GM23338 (cell line): ENCODE measurements around the gene LGALS3. TPM values are rescaled to one million over a fixed set of nuclear protein-coding genes. Genes with fewer than 3 reads are reported as not detected.

Source experiments
- ATAC-seq: fragments of 200-7000 bp; cut with Tn5 transposase; 3 replicates; pipeline ENCODE4 v1.9.1; 2020
- DNase-seq: peaks from one replicate; pipeline ENCODE4 v3.0.0-alpha.2; 2015; ENCODE audit warnings: low spot score
- H2AFZ ChIP-seq: fragments of 200-600 bp; sonication (generic); 2 replicates; pipeline ENCODE4 v1.8.0; 2016; ENCODE audit warnings: antibody characterized with exemption, mild to moderate bottlenecking, moderate library complexity
- H3F3A ChIP-seq: fragments of 200-600 bp; sonication (generic); replicated peaks from 2 replicates; pipeline ENCODE4 v1.8.0; 2017; ENCODE audit warnings: antibody characterized with exemption, mixed run types, low read depth
- H3K27ac ChIP-seq: fragments of 200-600 bp; sonication (generic); 2 replicates; pipeline ENCODE4 v1.6.1; 2016; ENCODE audit warnings: low read depth
- H3K27me3 ChIP-seq: fragments of 200-600 bp; sonication (generic); 2 replicates; pipeline ENCODE4 v1.8.0; 2016; ENCODE audit warnings: mild to moderate bottlenecking, mixed run types, moderate library complexity; ENCODE audit not compliant: insufficient read depth
- H3K36me3 ChIP-seq: fragments of 200-600 bp; sonication (generic); 2 replicates; pipeline ENCODE4 v1.8.0; 2016; ENCODE audit warnings: mild to moderate bottlenecking; ENCODE audit not compliant: insufficient read depth
- H3K4me1 ChIP-seq: fragments of 200-600 bp; sonication (generic); 2 replicates; pipeline ENCODE4 v1.8.0; 2016; ENCODE audit warnings: mild to moderate bottlenecking, moderate library complexity; ENCODE audit not compliant: insufficient read depth
- H3K4me2 ChIP-seq: fragments of 200-600 bp; sonication (generic); 2 replicates; pipeline ENCODE4 v1.7.1; 2017; ENCODE audit warnings: mixed run types
- H3K4me3 ChIP-seq: fragments of 200-600 bp; sonication (generic); 2 replicates; pipeline ENCODE4 v1.6.1; 2016; ENCODE audit warnings: mixed run types
- H3K79me2 ChIP-seq: fragments of 200-600 bp; sonication (generic); replicated peaks from 2 replicates; pipeline ENCODE4 v1.8.0; 2017; ENCODE audit warnings: mild to moderate bottlenecking; ENCODE audit not compliant: insufficient read depth
- H3K9me2 ChIP-seq: fragments of 200-600 bp; sonication (generic); 2 replicates; pipeline ENCODE4 v1.8.0; 2017; ENCODE audit not compliant: insufficient read depth
- H4K20me1 ChIP-seq: fragments of 200-600 bp; sonication (generic); replicated peaks from 2 replicates; pipeline ENCODE4 v1.8.0; 2017; ENCODE audit warnings: mild to moderate bottlenecking; ENCODE audit not compliant: insufficient read depth
- H3K27ac Mint-ChIP-seq: 2 replicates; pipeline ENCODE4 v1.8.0; 2020; ENCODE audit warnings: inconsistent platforms, mild to moderate bottlenecking, moderate library complexity, mixed read lengths
- H3K27me3 Mint-ChIP-seq: 3 replicates; pipeline ENCODE4 v1.8.0; 2022; ENCODE audit warnings: low read depth, mild to moderate bottlenecking, moderate library complexity, mixed read lengths, inconsistent platforms; ENCODE audit not compliant: insufficient read depth, poor library complexity
- H3K36me3 Mint-ChIP-seq: 3 replicates; pipeline ENCODE4 v1.8.0; 2021; ENCODE audit warnings: low read depth, mild to moderate bottlenecking, inconsistent platforms, moderate library complexity, mixed read lengths
- H3K4me1 Mint-ChIP-seq: 3 replicates; pipeline ENCODE4 v1.8.0; 2020; ENCODE audit warnings: mild to moderate bottlenecking, inconsistent platforms, mixed read lengths
- H3K4me3 Mint-ChIP-seq: 3 replicates; pipeline ENCODE4 v1.8.0; 2021; ENCODE audit warnings: moderate library complexity, mild to moderate bottlenecking, inconsistent platforms, mixed read lengths
- H3K9me3 Mint-ChIP-seq: 3 replicates; pipeline ENCODE4 v1.8.0; 2020; ENCODE audit warnings: moderate library complexity, mild to moderate bottlenecking, inconsistent platforms, mixed read lengths
- CREB1 ChIP-seq: fragments of 250-450 bp; sonication (Bioruptor Pico); IDR thresholded peaks from 2 replicates; pipeline ENCODE4 v1.5.0; 2020; ENCODE audit warnings: low read depth, mild to moderate bottlenecking, moderate library complexity
- CTCF ChIP-seq, 2 experiments: fragments of 200-600 bp in 1 of 2; sonication (generic) in 1 of 2; conservative IDR thresholded peaks; 2 replicates each; pipeline versions ENCODE4 v1.5.1 to v1.6.1; 2016 to 2017; ENCODE audit warnings: antibody characterized with exemption in 2 of 2, low read depth in 2 of 2, mild to moderate bottlenecking in 2 of 2, moderate library complexity in 1 of 2
- ETS1 ChIP-seq: IDR thresholded peaks from 2 replicates; pipeline ENCODE4 v1.6.1; 2016; ENCODE audit warnings: antibody characterized with exemption
- EZH2 ChIP-seq: fragments of 200-600 bp; sonication (generic); IDR thresholded peaks from one replicate; pipeline ENCODE4 v1.8.0; 2017; ENCODE audit warnings: antibody characterized with exemption, mild to moderate bottlenecking, low read depth; ENCODE audit not compliant: unreplicated experiment
- EZH2phosphoT487 ChIP-seq: fragments of 200-600 bp; sonication (generic); IDR thresholded peaks from one replicate; pipeline ENCODE4 v1.8.1; 2018; ENCODE audit warnings: antibody characterized with exemption; ENCODE audit not compliant: unreplicated experiment
- JUNB ChIP-seq: IDR thresholded peaks from one replicate; pipeline ENCODE4 v1.6.1; 2016; ENCODE audit warnings: antibody characterized with exemption; ENCODE audit not compliant: unreplicated experiment
- NANOG ChIP-seq: IDR thresholded peaks from 2 replicates; pipeline ENCODE4 v1.6.1; 2016; ENCODE audit warnings: antibody characterized with exemption, borderline replicate concordance
- POLR2AphosphoS5 ChIP-seq: IDR thresholded peaks from 2 replicates; pipeline ENCODE4 v1.6.1; 2016; ENCODE audit warnings: antibody characterized with exemption, low read depth
- REST ChIP-seq: IDR thresholded peaks from one replicate; pipeline ENCODE4 v1.6.1; 2018; ENCODE audit warnings: antibody characterized with exemption; ENCODE audit not compliant: unreplicated experiment
- STAT1 ChIP-seq: IDR thresholded peaks from one replicate; pipeline ENCODE4 v1.6.1; 2016; ENCODE audit warnings: antibody characterized with exemption; ENCODE audit not compliant: unreplicated experiment
- ZNF114 ChIP-seq: fragments of 250-450 bp; sonication (Bioruptor Pico); IDR thresholded peaks from 2 replicates; pipeline ENCODE4 v1.5.0; 2020; ENCODE audit warnings: mild to moderate bottlenecking, moderate library complexity
- ZNF331 ChIP-seq: fragments of 250-450 bp; sonication (Bioruptor Pico); IDR thresholded peaks from 2 replicates; pipeline ENCODE4 v1.5.0; 2020; ENCODE audit warnings: low read depth, mild to moderate bottlenecking, moderate library complexity
- ZNF462 ChIP-seq: fragments of 250-450 bp; sonication (Bioruptor Pico); IDR thresholded peaks from 2 replicates; pipeline ENCODE4 v1.5.0; 2020; ENCODE audit warnings: mild to moderate bottlenecking, moderate library complexity
- polyA plus RNA-seq: library from polyadenylated mRNA; unstranded; fragments of >200 nt; fragmentation: Nextera tagmentation; extraction: Ambion mirVana; gene quantifications from 2 replicates; pipeline ENCODE4 v1.2.1, GENCODE V29; 2016
- total RNA-seq: library from RNA; depleted of rRNA; stranded (reverse); fragments of >200 nt; shearing (Covaris generic); gene quantifications from 2 replicates; pipeline ENCODE4 v1.2.3, GENCODE V29; 2014

Gene LGALS3
- total and polyA plus RNA-seq, 2 experiments from 2014 or later, result 7.2 to 10.9 TPM

GRCh38 chr14:55139696-55140509, 10.9 kb downstream of the LGALS3 start:
- no peaks in the 10 kb centered on the region for H3K4me1 Mint-ChIP-seq
- Histone ChIP-seq H3K9me2 (no peaks in the 10 kb centered on the region), H3K4me3 (no peak overlapping the region), H3K27me3 (no peaks in the 10 kb centered on the region), H3K36me3 (peaks cover 6% of the 10 kb centered on the region; the same call in 1 of the 2 replicates), H3K79me2 (no peaks in the 10 kb centered on the region), H3K4me1 (no peaks in the 10 kb centered on the region), H3K4me2 (no peak overlapping the region), H2AFZ (no peak overlapping the region), H4K20me1 (no peaks in the 10 kb centered on the region; the same call in 1 of the 2 replicates), H3F3A (no peaks in the 10 kb centered on the region), H3K27ac (no peak overlapping the region)
- H3K27me3 Mint-ChIP-seq, result peaks cover 2% of the 10 kb centered on the region
- H3K36me3 Mint-ChIP-seq, result peaks cover 15% of the 10 kb centered on the region
- DNase-seq, result no peak
- no peaks in the 10 kb centered on the region for H3K9me3 Mint-ChIP-seq
- H3K4me3 Mint-ChIP-seq, result no peak overlapping the region
- ATAC-seq, result no peak
- TF ChIP-seq CTCF (conservative IDR thresholded peaks at IDR 0.05; ENCODE audit: low read depth in 2 of 2) (no peak), ETS1 (no peak), REST (no peak), EZH2 (no peak), ZNF331 (CRISPR knock-in tag) (no peak), ZNF462 (no peak), ZNF114 (CRISPR knock-in tag) (no peak), POLR2AphosphoS5 (no peak), STAT1 (no peak), EZH2phosphoT487 (no peak), CREB1 (CRISPR knock-in tag) (no peak), NANOG (no peak), JUNB (no peak)
- H3K27ac Mint-ChIP-seq, result no peak overlapping the region
